NCI-H526 treated with DMSO at 0.1 percent for 48 hours (cell line): ENCODE results near the gene TMEM233.
A peak's percentile ranks its signal among the peaks of the same experiment; 100 is the strongest.

Experiments used
- DNase-seq: peaks from one replicate; lab custom pipeline; 2025; lab: John Stamatoyannopoulos, UW

TMEM233 gene

GRCh38 chr12:119659289-119659897, 65.8 kb downstream of the TMEM233 start:
- DNase-seq = no peak

GRCh38 chr12:119660076-119660475, 66.5 kb downstream of the TMEM233 start:
- DNase-seq = no peak

DNA sequence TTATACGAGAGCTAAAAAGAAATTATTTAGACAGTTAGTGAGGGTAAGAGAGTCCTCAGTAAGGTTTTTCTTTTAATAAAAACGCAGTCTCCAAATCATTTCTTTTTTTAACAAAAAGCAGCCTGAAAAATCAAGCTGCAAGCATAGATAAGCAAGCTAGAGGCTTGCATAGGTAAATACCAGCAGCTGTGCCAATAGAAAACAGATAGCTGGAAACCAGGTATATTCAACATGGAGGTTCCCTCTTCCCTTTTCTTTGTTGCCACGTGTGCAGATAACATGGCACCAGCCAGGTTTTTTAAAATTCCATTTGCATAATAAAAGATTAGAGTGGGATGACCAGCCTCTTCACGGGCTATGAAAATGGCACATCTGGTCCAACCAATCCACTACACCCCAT, 68.3 kb downstream of the TMEM233 start:
- no peak for DNase-seq

- DNase-seq = no peak
Observed at GRCh38 chr12:119664642-119665041, 71.1 kb downstream of the TMEM233 start.

GRCh38 chr12:119665164-119665929, 71.8 kb downstream of the TMEM233 start:
- no peak for DNase-seq

GRCh38 chr12:119666226-119666795, 72.7 kb downstream of the TMEM233 start:
- DNase-seq = no peak

DNA sequence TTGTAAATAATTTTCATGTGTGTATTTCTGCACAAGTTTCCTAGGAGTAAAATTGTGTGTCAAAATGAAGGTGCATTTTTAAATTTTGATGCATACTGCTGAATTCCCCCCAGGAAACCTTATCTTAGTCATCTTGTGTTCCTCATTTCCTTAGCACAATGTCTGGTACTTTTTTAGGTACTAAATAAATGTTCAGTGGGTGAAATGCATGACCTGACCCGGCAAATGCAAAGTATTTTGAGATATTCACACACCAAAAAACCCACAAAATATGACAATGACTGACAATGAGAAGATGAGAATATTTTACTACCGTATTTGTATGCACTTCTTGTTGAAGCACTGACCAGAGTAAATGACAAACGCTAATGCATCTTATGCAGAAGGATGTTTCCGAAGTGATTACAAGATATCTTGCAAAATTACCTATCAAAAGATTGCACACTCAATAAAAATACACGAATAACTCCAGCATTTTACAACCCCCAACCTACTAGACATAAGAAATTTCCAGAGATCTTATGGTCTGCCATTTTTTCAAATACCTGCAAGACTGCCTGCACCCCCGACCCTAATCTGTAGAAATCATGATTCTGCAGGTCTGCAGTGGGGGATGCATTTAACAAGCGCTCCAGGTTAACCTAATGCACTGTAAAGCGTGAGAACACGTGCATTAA, 73.5 kb downstream of the TMEM233 start:
- peak; percentile 68 for DNase-seq

DNA sequence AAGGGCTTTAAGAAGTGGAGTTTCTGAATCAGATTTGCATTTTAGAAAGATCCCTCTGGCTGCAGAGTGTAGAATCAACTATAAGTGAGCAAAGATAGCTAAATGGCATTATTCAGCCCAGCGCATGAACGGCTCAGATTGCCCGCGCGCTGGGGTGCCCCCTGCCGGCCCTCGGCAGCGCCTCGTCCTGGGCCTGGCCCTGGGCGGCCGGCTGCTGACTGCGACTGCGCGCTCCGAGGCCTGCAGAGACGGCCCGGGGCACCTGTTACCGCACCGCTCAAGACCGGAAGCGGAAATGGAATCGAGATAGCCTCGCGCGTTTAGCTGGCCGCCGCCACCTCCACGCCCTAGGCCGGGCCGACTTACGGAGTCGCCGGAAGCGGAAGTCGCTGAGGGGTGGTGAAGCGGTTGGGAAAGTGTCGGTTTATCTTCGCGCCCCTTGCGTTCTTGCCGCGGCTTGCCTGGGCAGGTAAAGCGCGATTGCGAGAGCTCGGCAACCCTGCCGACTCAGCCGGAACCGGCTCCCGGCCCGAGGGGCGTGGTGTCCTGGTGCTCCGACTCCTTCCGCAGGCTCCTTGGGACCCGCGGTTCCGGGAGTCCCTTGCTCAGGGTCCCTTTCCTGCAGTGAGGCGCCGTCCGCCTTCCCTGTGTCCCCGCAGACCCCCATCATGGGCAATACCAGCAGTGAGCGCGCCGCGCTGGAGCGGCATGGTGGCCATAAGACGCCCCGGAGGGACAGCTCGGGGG, 74.2 kb downstream of the TMEM233 start, which contains the start of gene PRKAB1:
Gene PRKAB1, plus strand, starts transcription at position 557 of the 747 bp plus-strand sequence. Its CDS starts 112 bp downstream, at position 669.
- DNase-seq = peak; percentile 97

- DNase-seq = no peak
Observed at GRCh38 chr12:119668324-119668841, 74.8 kb downstream of the TMEM233 start.

DNA sequence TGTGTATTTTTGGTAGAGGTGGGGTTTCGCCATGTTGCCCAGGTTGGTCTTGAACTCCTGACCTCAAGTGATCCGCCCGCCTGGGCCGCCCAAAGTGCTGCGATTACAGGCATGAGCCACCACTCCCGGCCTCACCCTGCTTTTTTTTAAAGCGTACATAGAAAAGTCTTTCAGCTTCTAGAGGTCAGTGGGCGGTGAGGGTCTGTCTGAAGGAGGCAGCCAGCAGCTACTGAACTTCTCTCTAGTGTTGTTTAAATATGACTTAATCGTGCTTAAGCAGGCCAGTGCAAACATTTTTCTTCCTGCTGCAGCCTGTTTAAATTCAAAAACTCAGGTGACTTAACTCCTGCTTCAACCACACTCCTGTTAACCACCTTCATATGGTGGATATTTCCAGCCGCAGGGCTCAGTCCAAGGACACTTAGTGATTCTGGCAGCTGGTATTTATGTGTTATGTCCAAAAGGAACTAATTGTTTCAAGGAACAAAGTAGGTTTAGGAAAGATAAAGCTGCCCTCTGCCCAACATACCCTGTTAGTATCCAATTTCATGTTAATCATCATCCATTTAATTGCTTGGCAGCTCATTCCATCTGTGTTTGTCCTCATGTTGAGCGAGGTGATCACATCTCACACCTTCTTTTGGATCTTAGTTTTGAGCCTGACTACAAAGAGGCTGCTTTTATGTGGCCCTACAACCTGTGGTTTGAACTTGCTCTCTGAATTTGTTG, 76.3 kb downstream of the TMEM233 start:
- DNase-seq = no peak

- no peak for DNase-seq
Observed at GRCh38 chr12:119671070-119671469, 77.5 kb downstream of the TMEM233 start.

GRCh38 chr12:119672194-119672593, 78.6 kb downstream of the TMEM233 start:
- DNase-seq = no peak

GRCh38 chr12:119673634-119674033, 80.1 kb downstream of the TMEM233 start:
- no peak for DNase-seq

DNA sequence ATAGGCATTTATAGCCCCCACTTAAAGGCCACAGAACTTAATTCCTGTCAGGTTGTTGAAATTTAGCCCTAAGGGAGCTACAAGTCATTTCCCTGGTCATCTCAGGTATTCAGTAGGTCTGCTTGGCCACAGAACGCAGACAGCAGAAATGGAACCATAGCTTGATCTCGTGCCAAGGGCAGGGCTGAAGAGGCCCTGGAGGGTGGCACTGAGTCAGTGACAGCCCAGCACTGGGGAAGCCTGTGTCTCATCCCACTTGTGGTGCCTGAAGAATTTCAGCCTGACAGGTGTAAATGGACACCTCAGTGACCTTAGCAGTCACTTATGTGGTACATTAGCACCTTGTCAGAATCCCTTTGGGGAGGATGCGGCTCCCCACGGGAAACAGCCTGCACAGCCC, 81.0 kb downstream of the TMEM233 start:
- DNase-seq = no peak

DNA sequence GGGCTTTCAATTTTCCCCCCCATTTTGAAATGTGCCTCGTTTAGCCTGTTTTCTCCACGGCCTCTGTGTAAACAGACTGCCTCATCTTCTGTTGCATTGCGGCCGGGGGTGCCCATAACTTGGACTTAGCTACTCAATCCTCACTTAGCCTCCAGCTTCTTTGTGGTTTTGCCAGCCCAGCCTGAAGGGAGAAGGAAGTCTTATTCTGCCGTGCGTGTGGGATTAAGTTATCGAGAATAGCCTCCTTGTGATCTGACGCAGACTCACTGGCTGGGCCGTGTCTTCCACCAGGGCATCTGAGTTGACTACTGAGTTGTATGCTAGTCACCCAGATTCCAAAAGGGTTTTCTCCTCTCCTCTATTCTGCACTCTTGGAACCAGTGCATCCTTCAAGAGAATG, 82.4 kb downstream of the TMEM233 start:
- no peak for DNase-seq

GRCh38 chr12:119676573-119676972, 83.0 kb downstream of the TMEM233 start:
- DNase-seq = no peak

DNA sequence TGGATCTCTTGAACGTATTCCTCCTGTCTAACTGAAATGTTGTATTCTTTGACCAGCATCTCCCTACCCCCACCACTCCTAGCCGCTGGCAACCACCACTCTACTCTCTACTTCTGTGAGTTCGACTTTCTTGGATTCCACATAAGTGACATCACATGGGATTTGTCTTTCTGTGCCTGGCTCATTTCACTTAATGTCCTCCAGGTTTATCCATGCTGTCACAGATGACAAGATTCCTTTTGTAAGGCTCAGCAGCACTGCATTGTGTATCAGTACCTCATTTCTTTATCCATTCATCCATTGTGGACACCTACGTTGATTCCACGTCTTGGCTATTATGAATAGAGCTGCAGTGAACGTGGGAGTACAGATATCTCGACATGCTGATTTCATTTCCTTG, 84.9 kb downstream of the TMEM233 start:
- DNase-seq = no peak

DNA sequence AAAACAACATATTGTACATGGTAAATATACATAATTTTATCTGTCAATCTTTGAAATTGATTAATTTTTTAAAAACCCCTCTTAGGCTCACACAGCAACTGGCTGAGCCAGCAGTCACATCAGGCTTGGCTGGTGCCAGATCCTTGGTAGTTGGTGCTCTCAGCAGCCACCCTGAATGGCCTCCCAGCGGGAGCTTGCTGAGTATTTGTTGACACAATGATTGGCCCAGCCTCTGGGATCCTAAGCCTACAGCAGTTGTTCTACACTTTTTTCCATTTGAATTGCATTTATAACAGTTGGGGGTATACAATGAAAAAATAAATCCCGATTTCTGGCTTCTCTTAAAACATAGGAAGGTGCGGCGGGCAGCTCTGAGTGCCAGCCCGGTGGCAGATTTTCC, 85.5 kb downstream of the TMEM233 start:
- DNase-seq = no peak

- no peak for DNase-seq
Observed at GRCh38 chr12:119679490-119679889, 85.9 kb downstream of the TMEM233 start.

DNA sequence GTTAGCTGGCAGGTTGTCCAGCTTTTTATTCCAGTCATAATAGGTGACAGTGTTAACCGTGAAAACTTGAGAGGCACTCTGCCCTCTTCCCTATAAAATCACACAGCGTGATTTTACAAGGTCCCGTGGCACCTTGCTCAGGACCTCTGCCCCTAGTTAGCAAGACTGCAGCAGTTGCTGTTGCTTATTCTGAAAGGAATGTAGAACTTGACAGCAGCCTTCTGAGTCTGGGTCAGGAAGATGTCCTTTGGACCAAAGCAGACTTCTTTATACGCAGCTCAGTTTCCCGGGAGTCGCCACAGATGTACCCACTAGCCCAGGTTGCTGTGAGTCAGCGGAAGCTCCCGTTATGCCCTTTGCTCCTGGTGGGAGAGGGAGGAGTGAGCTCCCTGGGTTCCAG, 87.5 kb downstream of the TMEM233 start:
- no peak for DNase-seq
